ENCODE measurements around the gene CDKL2. TPM values are rescaled to one million over a fixed set of nuclear protein-coding genes. Genes with fewer than 3 reads are reported as not detected.

The CDKL2 gene
- total and polyA plus RNA-seq, 9 of the 15 experiments (the other 6 are each of a cell fraction or from before 2014, with no cell fraction given): 0.01 to 0.16 TPM; not detected in 7

DNA sequence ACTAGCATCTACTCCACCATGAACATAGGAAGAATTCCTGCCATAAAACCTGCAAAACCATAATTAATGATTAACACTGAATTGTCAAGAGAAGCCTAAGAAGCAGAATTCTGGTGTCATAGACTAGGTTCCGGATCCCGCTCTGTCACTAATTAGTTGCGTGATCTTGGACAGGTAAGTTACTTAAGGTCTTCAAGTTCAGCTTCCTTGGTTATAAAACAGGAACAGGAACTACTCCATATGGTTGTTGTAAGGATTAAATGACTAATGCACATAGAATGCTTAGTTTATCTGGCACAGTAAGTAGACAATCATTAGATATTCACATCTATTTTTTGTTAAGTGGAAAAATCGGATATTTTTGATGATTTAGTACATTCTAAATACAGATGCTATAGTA lies 28.5 kb upstream of the CDKL2 start:
- POLR2A ChIA-PET: interaction anchor here (3.4 kb wide), 1 partner anchor 13 kb away, joined by 12 read pairs; no protein-coding TSS in a partner anchor
- in situ Hi-C loops (cut with MboI): no loop called here

More for the DNA sequence above, 28.5 kb upstream of the CDKL2 start:
- Histone ChIP-seq H3K9me3 (replicated peaks; ENCODE audit: control insufficient read depth, insufficient read depth, low read depth, low read length) (no peaks in the 10 kb centered on the region), H3K4me3 (no peak overlapping the region), H3K4me1 (replicated peaks in 1 of 2; ENCODE audit: control insufficient read depth in 2 of 2, insufficient read depth in 2 of 2, low read length in 2 of 2) (no peaks in the 10 kb centered on the region), H3K27ac (ENCODE audit: extremely low read depth, low read depth, low read length) (no peak overlapping the region), H3K9me1 (ENCODE audit: control insufficient read depth, insufficient read depth, low read length) (no peaks in the 10 kb centered on the region), H3K9ac (ENCODE audit: insufficient read depth in 1 of 2, low read depth in 2 of 2, low read length in 2 of 2) (no peak overlapping the region), H3K36me3 (ENCODE audit: control insufficient read depth, insufficient read depth, low read length) (peaks cover 87% of the 10 kb centered on the region), H4K20me1 (replicated peaks; ENCODE audit: control insufficient read depth, insufficient read depth, low read length) (peaks cover 5% of the 10 kb centered on the region; the same call in 1 of the 2 replicates), H3K79me2 (ENCODE audit: control insufficient read depth, insufficient read depth, low read length) (peaks cover 64% of the 10 kb centered on the region), H3K4me2 (ENCODE audit: insufficient read depth, low read length) (no peak overlapping the region), H2AFZ (ENCODE audit: low read depth, low read length) (no peak overlapping the region), H3K27me3 (ENCODE audit: control insufficient read depth in 2 of 2, insufficient read depth in 2 of 2, low read length in 2 of 2) (no peaks in the 10 kb centered on the region)
- FAIRE-seq (no peak), DNase-seq (ENCODE audit: extremely low read depth in 1 of 4, low spot score in 3 of 4) (no peak), ATAC-seq (no peak)
- CTCF ChIA-PET (ENCODE audit: low intra/inter-chr PET ratio): no interaction called here
- intact Hi-C loops (cut with micrococcal nuclease): no loop called here
- 94% methylated on average over 4 of the region's 4 CpGs for WGBS (ENCODE audit: insufficient coverage, low coverage, missing lambda C conversion rate)
- TF ChIP-seq, protein P1, sequence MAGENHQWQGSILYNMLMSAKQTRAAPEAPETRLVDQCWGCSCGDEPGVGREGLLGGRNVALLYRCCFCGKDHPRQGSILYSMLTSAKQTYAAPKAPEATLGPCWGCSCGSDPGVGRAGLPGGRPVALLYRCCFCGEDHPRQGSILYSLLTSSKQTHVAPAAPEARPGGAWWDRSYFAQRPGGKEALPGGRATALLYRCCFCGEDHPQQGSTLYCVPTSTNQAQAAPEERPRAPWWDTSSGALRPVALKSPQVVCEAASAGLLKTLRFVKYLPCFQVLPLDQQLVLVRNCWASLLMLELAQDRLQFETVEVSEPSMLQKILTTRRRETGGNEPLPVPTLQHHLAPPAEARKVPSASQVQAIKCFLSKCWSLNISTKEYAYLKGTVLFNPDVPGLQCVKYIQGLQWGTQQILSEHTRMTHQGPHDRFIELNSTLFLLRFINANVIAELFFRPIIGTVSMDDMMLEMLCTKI (IDR thresholded peaks at IDR 0.05; ENCODE audit: partially characterized antibody): no peak
- no peak for TF ChIP-seq IFI16 (CRISPR knock-in tag; IDR thresholded peaks at IDR 0.05)
- no peak for TF ChIP-seq ZC3H11A (IDR thresholded peaks at IDR 0.05; ENCODE audit: low read depth, low read length)
- TF ChIP-seq, protein P2, sequence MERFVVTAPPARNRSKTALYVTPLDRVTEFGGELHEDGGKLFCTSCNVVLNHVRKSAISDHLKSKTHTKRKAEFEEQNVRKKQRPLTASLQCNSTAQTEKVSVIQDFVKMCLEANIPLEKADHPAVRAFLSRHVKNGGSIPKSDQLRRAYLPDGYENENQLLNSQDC (CRISPR knock-in tag; IDR thresholded peaks at IDR 0.05): no peak
- no peak for TF ChIP-seq MCM7 (IDR thresholded peaks at IDR 0.05)
- TF ChIP-seq, protein P3, sequence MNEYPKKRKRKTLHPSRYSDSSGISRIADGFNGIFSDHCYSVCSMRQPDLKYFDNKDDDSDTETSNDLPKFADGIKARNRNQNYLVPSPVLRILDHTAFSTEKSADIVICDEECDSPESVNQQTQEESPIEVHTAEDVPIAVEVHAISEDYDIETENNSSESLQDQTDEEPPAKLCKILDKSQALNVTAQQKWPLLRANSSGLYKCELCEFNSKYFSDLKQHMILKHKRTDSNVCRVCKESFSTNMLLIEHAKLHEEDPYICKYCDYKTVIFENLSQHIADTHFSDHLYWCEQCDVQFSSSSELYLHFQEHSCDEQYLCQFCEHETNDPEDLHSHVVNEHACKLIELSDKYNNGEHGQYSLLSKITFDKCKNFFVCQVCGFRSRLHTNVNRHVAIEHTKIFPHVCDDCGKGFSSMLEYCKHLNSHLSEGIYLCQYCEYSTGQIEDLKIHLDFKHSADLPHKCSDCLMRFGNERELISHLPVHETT (CRISPR knock-in tag; conservative IDR thresholded peaks at IDR 0.05 in 1 of 2, IDR thresholded peaks at IDR 0.05 in 1 of 2): no peak
- no peak for TF ChIP-seq ZNF668 (CRISPR knock-in tag; IDR thresholded peaks at IDR 0.05)
- TF ChIP-seq ASH1L (IDR thresholded peaks at IDR 0.05; ENCODE audit: borderline replicate concordance, low read depth, partially characterized antibody): no peak
- no peak for TF ChIP-seq ARID1B (IDR thresholded peaks at IDR 0.05)
- TF ChIP-seq, protein P4, sequence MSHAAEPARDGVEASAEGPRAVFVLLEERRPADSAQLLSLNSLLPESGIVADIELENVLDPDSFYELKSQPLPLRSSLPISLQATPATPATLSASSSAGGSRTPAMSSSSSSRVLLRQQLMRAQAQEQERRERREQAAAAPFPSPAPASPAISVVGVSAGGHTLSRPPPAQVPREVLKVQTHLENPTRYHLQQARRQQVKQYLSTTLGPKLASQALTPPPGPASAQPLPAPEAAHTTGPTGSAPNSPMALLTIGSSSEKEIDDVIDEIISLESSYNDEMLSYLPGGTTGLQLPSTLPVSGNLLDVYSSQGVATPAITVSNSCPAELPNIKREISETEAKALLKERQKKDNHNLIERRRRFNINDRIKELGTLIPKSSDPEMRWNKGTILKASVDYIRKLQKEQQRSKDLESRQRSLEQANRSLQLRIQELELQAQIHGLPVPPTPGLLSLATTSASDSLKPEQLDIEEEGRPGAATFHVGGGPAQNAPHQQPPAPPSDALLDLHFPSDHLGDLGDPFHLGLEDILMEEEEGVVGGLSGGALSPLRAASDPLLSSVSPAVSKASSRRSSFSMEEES (CRISPR knock-in tag; IDR thresholded peaks at IDR 0.05): no peak
- no peak for TF ChIP-seq LCOR (CRISPR knock-in tag; IDR thresholded peaks at IDR 0.05)
- no peak for TF ChIP-seq ZNF778 (CRISPR knock-in tag; IDR thresholded peaks at IDR 0.05)
- TF ChIP-seq SIX5 (IDR thresholded peaks at IDR 0.05; ENCODE audit: borderline replicate concordance in 1 of 2, insufficient read depth in 1 of 2, low read depth in 1 of 2, low read length in 2 of 2): no peak
- no peak for TF ChIP-seq ZNF224 (CRISPR knock-in tag; IDR thresholded peaks at IDR 0.05)
- TF ChIP-seq, protein P5, sequence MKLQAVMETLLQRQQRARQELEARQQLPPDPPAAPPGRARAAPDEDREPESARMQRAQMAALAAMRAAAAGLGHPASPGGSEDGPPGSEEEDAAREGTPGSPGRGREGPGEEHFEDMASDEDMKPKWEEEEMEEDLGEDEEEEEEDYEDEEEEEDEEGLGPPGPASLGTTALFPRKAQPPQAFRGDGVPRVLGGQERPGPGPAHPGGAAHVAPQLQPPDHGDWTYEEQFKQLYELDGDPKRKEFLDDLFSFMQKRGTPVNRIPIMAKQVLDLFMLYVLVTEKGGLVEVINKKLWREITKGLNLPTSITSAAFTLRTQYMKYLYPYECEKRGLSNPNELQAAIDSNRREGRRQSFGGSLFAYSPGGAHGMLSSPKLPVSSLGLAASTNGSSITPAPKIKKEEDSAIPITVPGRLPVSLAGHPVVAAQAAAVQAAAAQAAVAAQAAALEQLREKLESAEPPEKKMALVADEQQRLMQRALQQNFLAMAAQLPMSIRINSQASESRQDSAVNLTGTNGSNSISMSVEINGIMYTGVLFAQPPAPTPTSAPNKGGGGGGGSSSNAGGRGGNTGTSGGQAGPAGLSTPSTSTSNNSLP (IDR thresholded peaks at IDR 0.05; ENCODE audit: borderline replicate concordance, low read depth, low read length): no peak
- no peak for TF ChIP-seq POLR2G (IDR thresholded peaks at IDR 0.05; ENCODE audit: low read depth, low read length)
- no TSS peak for BruUV-seq (replicated peaks)

Measured in K562 (cell line).